ENCODE results near the gene IKZF5. TPM values are rescaled to one million over a fixed set of nuclear protein-coding genes. Genes with fewer than 3 reads are reported as not detected.

Gene IKZF5
- polyA plus RNA-seq, 12 donors, result 8.9 to 22.5 (median 16.6) TPM; not detected in 1

DNA sequence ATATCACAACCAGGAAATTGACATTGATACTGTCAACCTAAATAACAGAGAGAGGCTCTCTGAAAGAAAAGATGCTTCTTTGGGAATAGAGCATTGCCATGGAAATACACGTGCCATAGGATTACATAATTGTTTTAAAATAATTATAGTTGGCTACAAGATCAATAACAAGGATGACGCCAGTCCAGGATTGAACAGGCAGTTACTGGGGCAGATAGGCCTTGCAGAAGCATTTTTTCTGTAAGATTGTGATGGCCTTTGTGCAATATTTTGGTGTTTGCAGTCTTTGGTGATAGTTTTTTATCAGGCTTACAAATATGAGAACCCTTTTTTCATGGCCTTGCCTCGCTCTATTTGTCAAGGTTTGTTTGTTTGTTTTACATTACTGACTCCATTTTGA, 10.7 kb upstream of the IKZF5 start:
- no peak for DNase-seq

DNA sequence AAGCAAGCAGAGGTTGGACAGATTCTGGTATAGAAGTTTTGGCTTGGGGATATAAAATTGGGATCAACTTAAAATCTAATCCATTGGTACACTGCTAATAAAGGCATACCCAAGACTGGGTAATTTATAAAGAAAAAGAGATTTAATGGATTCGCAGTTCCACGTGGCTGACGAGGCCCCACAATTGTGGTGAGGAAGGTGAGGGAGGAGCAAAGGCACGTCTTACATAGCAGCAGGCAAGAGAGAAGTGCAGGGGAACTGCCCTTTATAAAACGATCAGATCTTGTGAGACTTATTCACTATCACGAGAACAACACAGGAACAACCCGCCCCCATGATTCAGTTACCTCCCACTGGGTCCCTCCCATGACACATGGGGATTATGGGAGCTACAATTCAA, 9.9 kb upstream of the IKZF5 start:
- DNase-seq, result no peak

DNA sequence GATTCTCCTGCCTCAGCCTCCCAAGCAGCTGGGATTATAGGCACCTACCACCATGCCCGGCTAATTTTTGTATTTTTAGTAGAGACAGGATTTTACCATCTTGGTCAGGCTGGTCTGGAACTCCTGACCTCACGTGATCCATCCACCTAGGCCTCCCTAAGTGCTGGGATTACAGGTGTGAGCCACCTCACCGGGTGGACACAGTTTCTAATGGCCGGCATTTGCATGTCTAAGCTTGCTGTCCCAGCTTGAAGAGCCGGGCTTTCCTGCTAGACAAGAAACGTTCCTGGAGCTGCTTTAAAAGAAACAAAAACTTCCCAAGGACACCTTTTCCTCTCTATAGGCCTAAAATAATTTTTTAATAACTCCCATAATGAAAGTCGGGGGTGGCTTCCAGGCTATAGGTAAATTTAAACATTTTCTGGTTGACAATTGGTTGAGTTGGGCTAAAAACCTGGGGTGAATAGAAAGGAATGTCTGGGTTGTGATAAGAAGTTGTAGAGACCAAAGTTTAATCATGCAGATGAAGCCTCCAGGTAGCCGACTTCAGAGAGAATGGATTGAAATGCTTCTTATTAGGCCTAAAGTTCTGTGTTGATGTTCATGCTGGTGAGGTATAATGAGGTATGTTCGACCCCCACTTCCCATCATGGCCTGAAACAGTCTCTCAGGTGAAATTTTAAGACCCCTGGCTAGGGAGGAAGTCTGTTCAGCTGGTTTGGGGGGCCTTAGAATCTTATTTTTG, 9.0 kb upstream of the IKZF5 start:
- no peak for DNase-seq

DNA sequence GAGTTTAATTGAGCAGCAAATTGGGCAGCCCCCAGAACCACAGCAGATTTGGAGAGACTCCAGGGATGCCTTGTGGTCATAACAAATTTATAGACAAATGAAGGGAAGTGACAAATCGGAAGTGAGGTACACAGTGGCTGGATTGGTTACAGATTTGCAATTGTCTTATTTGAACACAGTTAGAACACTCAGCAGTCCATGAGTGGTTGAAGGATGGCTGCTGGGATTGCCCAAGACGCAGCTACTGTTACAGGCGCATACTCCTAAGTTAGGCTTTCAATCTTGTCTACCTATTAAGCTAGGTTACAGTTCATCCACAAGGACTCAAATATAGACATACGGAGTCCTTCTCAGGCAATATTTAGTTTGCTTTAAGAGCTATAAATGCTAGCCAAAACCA, 7.6 kb upstream of the IKZF5 start:
- no peak for DNase-seq

DNA sequence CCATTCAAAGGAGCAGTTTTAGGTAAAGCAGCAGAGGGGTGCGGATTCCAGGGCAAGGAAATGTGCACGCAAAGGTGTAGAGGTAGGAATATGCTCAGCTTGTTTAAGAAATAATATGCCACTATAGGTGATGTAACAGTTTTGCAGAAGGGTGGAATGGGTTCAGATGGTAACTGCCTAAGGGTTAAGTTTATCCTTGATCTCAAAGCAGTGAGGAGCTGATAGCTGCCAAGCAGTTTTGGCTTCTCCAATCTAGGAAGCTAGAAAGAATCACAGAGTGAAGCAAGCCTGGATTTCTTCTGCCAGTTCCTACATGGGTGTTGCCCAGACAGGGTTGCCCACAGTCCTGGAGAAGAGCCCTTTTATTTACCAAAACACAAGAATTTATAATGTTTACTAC, 6.2 kb upstream of the IKZF5 start:
- DNase-seq, result no peak

DNA sequence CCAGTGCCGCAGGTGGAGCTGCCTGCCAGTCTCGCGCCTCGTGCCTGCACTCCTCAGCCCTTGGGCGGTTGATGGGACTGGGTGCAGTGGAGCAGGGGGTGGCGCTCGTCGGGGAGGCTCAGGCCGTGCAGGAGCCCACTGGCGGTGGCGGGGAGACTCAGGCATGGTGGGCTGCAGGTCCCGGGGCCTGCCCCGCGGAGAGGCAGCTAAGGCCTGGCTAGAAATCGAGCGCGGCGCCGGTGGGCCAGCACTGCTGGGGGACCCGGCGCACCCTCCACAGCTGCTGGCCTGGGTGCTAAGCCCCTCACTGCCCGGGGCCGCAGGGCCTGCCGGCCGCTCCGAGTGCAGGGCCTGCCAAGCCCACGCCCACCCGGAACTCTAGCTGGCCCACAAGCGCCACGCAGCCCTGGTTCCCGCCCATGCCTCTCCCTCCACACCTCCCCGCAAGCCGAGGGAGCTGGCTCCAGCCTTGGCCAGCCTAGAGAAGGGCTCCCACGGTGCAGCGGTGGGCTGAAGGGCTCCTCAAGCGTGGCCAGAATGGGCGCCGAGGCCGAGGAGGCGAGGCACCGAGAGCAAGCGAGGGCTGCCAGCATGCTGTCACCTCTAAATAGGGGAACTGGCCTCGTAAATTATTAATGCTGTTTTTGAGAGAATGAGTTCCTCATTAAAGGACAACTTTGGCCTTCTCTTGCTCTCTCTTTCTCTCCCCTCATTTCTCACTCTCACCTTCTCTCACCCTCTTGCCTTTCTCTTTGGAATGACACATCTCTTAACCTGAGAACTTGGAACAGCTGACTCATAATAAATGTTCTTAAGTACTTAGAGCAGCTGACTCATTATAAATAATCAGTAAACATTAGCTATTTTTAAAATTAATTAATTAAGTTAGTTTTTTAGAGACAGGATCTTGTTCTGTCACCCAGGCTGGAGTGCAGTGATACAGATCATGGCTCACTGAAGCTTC, 5.1 kb upstream of the IKZF5 start:
- DNase-seq, result no peak

DNA sequence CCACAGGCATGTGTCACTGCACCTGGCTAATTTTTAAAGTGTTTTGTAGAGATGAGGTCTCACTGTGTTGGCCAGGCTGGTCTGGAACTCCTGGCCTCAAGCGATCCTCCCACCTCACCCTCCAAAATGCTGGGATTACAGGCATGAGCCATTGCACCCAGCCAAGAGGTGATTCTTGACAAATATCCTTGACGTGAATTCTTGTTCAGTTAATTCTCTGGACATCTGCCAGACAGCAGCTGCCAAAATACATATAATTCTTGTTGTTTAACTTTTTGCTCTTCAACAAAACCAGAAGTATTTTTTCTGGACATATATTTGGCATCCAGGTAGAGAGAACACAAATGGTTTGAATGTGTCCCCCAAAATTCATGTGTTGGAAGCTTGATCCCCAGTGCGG, 3.4 kb upstream of the IKZF5 start:
- no peak for DNase-seq

DNA sequence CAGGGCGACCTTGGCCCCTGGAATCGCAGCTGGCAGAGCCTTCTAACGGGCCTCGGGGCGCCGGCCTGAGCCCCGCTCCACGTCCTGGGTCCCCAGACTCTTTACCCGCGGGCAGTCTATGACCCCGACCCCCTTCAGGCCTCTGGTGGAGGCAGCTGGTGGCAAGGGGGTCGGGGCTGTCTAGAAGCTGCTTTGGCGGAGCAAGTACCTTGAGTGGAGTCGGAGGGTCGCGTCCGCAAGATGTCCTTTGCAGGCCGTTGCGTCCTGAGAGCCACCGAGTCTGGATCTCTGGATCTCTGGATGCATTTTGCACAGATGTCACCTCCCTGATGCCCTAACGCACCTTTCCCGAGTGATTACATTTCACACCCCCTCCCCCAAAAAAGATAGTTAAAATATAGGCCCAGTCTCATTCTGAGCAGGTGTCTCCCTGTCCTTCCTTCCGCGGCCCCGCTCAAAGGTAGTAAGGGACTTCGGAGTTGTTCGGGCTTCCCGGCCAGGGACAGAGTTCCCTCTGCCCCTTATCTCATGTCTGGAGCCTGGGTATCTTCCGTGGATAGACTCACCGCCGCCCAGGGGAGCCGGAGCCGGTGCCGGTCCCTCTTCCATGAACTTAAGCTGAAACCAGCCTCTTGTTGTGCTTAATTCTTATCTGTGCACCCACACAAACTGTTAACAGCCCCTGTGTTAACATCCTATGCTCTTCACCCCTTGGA, 668 bp upstream of the IKZF5 start:
- DNase-seq, result no peak

DNA sequence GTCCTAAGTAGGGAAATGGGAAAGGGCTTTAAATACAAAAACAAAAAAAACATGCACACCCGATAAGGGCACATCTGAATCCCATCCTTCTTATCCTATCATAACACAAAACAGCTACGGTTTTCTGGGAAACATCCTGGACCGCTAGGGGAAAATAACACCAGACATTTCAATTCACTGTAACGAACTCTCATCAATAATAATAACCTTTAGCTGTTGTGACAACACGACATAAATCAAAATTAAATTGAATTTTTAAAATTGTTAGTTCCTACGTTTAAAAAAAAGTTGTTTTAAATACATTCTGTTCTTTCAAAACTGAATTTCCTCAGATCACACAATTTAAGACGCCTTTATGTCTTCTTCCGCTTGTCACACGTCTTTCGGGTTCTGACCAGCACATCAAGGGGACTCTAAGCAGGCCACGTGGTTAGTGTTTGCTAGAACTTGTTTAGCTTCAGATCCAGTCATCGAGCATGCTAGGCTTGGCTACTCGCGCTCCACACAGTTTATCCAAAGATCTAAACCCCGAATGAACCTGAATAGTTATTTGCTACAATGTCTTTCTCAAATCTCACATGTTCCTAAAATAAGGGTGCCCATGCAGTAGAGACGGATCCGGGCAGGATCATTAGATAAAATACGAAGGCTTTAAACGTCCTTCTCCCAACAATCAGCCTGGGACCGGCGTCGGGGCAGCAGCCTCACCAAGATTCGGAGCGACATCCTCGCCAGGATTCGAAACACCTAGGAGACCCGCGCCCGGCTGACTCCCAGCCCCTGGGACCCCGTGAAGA, 839 bp downstream of the IKZF5 start:
- DNase-seq, result peak; percentile 26

DNA sequence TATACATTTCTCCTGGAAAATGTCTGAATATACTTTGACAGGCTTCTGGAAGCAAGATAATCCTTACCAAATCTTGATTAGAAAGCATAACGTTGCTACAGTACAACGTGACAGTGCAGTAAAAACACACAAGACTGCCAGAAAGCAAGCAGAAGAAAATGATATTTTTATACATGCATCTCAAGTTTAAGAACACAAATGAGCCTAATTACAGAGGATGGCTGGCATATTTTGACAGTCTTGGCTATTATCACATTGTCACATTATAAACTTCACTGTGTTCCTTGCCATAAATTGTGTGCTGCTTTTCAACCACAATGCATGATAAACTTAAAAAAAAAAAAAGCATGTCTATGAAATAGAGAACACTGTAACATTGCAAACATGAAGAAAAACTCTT, 4.3 kb downstream of the IKZF5 start:
- DNase-seq, result no peak

DNA sequence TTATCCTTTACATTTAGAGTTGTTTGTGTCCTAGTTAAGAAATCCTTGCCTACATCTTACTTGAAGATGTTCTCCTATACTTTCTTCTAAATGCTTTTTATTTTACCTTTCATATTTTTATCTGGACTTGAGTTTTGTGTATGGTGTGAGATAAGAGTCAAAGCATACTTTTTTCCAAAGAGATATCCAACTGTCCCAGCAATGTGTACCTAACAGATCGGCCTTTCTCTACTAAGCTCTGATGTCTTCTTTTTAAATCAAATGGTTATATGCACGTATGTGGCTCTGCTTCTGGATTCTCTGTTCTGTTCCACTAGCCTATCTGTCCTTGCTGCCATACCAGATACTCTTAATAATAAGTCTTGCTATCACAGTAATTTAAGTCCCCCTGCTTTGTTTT, 7.2 kb downstream of the IKZF5 start:
- DNase-seq, result no peak

DNA sequence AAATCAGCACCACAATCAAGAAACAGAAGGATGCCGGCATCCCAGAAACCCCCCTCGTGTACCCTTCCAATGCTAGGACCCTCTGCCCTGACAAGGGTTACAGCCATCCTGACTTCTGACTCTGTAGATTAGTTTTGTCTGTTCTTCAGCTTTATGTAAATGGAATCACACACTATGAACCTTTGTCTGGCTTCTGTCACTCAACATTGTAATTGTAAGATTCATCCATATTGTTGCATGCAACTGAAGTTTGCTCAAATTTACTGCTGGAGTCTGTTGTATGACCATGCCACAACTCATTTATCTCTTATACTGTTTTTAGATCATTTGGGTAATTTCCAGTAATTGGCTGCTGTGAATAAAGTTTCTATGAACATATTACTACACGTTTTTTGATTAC, 8.4 kb downstream of the IKZF5 start:
- no peak for DNase-seq

DNA sequence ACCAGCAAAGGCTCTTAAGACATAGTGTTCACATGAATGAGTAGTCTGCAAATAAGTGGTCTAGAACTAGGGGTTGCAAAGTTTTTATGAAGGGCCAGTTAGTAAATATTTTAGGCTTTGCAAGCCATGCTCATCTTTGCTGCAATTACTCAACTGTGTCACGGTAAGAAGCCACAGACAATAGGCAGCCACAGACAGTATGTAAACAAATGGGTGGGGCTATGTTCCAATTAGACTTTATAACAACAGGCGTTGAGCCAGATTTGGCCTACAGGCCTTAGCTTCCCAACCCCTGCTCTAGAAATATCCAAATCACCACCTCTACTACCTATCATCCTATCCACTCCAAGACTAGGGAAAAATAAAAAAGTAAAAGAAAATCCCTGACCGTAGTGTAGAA, 9.2 kb downstream of the IKZF5 start:
- DNase-seq, result no peak

DNA sequence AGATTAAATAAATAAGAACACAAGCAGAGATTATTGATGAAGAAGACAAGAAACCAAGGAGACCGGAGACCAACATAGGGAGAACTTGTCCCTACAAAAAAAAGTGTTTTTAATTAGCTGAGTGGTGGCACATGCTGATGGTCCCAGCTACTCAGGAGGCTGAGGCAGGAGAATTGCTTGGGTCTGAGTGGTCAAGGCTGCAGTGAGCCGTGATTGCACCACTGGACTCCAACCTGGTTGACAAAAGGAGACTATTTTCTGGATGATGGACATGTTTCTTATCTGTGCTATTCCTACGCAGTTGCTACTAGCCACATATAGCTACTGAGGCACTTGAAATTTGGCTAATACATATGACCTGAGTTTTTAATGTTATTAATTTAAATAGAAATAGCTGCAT, 9.7 kb downstream of the IKZF5 start:
- no peak for DNase-seq

DNA sequence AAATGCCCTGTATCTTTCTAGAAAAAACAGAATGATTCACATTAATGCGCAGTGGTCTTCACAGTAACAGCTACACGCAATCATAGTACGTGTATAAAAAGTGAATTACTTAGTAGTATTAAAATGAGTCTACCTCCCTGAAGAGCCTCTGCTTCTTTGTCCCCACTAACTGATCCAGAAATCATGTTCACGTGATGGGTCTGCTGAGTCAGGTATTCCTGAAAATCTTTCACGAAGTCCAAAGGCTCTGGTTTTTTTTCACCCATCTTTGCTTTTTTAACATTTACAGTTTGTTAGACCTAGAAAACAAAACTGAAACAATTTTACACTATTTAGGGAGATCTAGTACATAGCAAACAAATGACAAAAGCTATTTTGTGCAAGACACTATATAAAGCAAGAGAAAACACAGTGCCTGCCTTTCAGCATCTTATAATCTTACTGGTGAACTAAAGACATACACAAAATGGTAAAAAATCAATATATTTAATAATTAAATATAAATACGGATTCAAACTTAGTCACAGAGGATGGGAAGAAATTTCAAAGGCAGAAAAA, 10.2 kb downstream of the IKZF5 start:
- no peak for DNase-seq

DNA sequence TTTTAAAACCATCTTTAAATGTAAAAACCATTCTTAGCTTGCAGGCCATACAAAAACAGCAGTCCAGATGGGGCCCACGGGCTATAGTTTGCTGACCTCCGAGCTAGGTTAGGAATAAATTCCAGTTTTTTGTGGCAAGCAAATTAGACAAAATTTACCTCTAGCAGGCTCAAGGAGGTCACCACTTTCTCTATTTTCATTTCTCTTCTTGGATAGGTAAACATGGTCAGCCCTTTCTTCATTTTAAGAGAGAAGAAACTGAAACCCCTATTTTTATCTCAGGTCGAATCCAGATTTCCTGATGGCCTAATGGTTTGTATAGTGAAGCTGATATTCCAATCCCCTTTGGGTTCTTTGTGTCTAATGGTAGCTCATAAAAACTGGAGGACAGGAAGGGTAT, 10.7 kb downstream of the IKZF5 start:
- DNase-seq, result no peak

DNA sequence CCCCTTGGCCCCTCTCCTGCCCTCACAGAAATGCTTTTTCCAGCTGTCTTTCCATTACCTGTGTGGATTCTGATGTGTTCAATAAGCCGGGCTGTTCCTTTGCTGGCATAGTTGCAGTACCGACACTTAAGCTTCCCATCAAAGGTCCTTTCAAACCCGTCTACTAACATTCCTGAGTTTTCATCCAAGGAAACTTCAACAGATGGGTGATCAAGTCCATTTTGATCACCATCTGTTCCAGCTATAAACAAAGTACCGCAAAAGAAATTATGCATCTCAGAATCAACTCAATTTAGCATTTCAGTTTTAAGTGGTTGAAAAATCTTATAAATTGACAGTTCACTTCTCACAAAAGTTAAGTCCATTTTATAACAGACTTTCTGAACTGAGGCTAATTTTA, 12.7 kb downstream of the IKZF5 start:
- no peak for DNase-seq

DNA sequence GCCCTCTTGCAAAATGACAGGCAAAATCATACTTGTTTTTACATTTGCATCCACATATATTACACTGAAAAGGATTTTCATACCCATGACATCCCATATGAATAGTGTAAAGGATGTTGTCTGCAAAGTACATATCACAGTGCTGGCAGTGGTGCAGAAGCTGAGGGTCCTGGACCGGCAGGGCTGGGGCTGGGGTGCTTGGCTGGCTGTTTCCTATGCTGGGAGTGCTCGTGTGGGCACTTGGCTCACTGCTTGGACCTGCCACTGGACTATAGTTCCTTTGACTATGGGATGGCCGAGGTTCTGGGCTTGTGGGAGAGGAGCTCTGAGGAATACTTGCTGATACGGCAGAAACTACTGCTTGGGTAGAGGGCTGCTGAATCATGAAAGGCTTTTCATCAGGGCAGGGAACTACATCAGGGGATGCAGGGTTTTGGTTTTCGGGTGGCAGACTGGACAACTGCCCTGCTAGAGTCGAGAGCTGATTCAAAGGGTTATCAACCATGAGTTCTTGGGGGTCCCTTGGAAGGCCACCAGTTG, 14.7 kb downstream of the IKZF5 start:
- no peak for DNase-seq

DNA sequence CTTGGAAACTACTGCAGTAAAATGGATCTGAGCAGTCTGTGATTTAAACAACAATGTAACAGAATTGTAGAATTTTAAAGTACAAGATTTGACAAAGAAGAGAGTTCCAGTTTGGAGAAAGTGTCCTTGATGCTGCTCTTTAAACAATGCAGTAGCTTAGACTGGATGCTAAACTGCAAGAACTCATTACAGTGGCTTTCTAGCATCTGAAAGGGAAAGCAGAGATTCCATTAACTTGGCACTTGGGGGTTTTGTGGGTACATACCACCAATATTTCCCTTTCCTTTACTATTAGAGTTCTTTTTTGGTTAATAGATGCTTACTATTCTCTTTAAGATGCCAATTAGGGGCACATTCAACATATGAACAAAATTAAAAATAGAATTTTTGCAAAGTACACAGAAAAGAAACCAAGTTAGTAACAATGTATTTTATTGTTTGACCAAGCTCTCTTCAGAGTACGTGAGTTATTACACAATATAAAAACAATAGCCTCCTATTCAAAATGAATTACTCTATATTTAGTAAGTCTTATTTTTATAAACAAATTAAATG, 16.5 kb downstream of the IKZF5 start:
- no peak for DNase-seq

DNA sequence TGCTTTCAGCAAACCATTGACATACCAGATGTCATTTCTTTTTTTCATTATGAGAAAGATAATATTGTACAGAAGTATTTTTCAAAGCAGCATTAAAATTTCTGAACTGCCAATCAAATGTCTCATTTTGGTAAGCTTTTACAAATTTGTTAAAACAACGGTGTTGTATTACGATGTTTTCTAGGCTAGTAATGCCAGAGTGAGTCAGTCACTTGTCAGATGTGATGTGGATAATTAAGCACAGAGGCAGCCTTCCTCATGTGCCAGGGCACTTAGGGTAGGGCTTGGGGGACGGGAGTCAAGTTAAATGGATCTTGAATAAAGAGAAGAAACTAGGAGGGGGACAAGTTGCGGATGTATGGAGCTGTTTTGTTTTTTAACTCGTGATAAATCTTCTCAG, 18.3 kb downstream of the IKZF5 start:
- DNase-seq, result no peak

DNA sequence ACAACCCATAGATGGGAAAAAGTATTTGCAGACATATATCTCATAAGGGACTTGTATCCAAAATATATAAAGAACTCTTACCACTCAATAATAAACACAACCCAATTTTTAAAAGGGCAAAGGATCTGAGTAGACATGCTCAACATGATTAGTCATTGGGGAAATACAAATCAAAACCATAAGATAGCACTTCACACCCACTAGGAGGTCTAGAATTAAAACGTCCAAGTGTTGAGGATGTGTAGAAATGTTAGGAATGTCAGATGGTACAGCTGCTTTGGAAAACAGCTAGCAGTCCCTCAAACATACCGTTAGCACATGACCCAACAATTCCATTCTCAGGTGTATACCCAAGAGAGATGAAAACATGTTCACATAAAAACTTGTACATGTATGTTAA, 20.1 kb downstream of the IKZF5 start:
- DNase-seq, result no peak
